ENCODE results near the gene ZNF25.
"Not testable (repeated sequence)": the region's sequence is repeated elsewhere in the genome, so short reads cannot be mapped to it uniquely, and the experiment has no call there.

The ZNF25 gene

DNA sequence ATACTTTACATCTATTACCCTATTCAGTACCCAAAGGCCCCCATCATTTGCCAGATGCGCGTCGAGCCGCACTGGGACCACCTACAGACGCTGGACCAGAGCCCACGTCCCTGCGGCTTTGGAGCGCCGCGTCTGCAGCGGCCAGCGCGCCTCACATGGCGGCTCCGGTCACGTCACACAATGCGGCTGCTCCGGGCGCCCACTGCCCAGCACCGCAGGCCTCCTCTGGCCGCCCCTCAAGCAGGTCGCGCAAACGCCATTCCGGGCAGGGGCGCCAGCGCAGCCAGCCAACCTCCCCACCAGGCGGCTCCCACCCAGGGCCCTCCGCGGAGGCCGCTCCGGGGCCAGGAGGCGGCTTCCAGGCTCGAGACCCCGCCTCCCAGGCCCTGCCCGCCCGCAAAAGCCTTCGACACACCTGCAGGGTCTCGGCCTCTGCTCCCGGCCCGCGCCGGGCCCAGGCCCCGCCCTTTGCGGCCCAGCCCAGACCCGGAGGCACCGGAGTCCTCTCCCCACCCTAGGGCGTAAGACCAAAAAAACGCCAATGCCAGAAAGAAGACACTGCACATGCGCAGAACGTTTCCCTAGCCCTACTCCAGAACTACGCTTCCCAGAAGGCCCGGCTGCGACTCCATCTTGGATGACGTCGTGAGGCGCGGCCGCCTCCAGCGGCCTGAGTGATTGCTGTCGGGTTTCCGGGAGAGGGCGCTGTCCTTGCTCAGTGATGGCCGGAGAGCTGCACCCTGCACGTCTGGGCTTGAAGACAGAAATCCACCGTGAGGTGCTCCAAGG lies at the start of gene ZNF25:
ZNF25 (minus strand) TSS at position 557 of the 789 bp plus-strand sequence. CDS start 4,925 bp downstream, outside the sequence.
- DNase-seq (ENCODE audit: low spot score), result peak; percentile 99

DNA sequence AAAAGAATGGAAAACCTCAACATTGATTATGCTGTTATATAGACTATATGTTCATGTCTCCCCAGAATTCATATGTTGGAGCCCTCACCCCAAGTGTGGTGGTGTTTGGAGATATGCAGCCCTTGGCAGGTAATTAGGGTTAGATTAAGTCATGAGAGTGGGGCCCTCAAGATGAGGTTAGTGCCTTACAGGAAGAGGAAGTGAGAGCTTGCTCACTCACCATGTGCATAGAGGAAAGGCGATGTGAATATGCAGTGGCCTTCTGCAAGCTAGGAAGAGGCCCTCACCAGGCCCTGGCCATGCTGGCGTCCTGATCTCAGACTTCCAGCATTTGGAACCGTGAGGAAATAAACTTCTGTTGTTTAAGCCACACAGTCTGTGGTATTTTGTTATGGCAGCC lies 48.8 kb upstream of the ZNF25 start:
- no peak for DNase-seq (ENCODE audit: low spot score)

DNA sequence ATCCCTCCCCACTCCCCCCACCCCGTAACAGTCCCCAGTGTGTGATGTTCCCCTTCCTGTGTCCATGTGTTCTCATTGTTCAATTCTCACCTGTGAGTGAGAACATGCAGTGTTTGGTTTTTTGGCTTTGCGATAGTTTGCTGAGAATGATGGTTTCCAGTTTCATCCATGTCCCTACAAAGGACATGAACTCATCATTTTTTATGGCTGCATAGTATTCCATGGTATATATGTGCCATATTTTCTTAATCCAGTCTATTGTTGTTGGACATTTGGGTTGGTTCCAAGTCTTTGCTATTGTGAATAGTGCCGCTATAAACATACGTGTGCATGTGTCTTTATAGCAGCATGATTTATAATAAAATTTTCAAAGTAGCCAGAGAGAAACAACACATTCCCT lies 42.7 kb upstream of the ZNF25 start:
- DNase-seq (ENCODE audit: low spot score), result not testable (repeated sequence)

DNA sequence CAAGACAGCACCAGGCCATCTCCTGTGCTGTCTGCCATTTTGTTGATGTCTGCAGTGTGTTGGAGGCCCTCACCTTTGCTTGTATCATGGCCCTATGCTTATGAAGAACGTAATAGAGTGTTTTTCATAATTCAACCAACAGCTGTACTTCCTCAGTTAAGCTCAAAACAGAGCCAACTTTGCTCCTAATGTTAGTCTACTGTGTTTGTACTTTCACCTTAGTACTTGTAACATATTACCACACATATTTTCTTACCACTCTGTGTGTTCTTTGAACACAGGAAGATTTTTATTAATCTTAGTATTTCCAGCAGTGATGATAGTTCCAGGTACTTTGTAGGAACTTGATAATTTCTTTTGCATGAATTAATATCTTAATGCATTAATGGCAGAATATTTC lies 39.9 kb upstream of the ZNF25 start:
- no peak for DNase-seq (ENCODE audit: low spot score)

DNA sequence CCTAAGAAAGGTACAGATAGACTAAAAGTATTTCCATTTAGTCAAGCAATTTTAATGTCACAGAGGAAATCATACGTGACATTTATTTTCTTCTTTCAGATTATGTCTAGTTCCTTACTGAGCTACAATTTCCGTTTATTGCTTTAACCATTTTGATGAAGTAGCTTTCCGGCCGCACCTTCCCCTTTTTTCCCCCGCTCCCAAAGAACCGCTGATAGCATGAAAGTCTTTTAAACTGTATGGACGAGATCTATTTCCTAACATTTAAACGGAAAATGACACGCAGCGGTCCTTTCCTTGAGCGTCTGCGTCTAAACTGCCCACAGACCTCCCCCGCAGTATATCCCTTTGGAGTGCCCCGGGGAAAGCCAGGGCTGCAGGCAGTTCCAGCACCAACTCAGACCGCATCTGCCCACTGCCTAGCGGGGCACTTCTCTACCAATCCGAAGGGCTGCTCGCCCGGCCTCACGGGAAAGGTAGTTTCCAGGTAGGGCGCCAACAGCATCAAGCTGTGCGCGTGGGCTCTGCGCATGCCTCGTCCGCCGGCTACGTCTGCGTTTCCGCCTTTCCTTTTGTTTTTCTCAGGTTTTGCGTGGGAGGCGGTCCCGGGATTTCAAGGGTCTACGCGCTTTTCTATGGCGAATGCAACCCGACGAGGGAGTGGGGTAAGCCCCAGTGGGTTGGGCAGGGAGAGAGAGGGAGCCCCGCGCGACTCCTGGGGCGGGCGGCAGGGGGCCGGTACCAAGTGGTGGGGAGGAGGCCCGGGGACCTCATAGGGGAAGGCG lies 33.9 kb upstream of the ZNF25 start, which contains the start of gene ZNF33A:
ZNF33A (plus strand) TSS at position 557 of the 785 bp plus-strand sequence. CDS start 1,667 bp downstream, outside the sequence.
- DNase-seq (ENCODE audit: low spot score), result peak; percentile 90

DNA sequence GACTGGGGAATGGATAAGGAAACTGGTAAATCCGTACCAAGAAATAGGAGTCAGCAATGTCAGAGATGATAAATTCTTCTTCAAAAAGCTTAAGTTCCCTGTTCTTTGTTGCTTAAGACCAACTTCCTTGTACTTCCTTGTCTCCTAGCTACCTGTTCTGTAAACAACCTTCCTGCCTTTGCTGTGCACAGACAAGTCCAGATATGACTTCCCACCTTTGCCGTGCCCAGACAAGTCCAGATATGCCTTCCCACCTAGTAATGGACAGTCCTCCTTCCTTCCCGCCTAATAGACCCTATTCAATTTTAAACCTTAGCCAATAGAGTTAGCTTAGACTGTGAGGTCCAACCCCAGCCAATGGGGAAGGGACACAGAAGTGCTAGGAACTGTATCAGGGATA lies 31.5 kb upstream of the ZNF25 start:
- DNase-seq (ENCODE audit: low spot score), result no peak

DNA sequence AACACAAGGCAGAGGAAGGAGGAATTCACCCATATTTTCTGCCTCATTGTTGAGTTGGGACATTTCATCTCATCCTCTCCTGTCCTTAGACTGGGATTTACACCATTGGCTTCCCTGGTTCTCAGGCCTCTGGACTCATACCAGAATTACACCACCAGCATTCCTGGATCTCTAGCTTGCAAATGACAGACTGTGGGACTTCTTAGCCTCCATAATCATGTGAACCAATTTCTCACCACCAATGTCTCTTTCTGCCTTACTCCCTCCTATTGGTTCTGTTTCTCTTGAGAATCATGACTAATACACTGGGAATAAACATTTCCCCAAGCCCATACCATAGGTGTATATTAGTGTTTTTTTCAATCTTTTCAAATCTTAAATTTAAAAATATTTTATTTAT lies 31.1 kb upstream of the ZNF25 start:
- DNase-seq (ENCODE audit: low spot score), result no peak

DNA sequence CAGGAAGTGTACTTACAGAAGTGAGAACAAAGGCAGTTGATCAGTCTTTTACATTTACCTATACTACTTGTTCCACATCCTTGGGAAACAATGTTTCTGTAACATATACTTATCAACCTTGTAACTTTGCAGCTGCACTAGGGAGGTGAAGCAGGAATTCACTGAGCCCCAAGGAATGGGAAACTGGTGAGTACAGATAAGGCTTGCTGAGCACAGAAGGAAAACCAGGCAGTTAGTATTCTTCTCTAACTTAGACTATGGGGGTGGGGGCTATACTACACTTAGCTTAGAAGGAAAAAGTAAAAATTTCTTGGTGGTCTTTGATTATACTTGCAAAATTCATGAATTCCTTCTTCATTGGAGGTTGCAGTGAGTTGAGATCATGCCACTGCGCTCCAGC lies 27.1 kb upstream of the ZNF25 start:
- no peak for DNase-seq (ENCODE audit: low spot score)

DNA sequence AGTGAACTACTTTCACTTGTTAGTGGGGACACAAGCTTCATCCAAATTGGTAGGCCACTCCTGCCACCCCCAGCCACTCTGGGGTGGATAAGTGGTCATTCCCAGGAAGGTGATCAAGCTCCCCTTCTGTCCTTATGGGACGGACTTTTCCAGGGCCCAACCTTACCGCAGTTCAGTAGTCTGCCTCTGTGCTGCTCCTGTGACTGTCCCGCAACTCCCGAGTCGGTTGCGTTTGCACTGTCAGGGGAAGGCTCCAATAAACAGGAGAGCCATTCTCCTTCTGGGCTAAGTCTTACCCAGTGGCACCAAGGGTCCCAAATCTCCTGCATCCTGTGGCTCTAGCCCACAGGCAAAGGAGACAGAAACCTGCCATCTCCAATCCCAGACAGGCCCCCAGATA lies 26.6 kb upstream of the ZNF25 start:
- no peak for DNase-seq (ENCODE audit: low spot score)

DNA sequence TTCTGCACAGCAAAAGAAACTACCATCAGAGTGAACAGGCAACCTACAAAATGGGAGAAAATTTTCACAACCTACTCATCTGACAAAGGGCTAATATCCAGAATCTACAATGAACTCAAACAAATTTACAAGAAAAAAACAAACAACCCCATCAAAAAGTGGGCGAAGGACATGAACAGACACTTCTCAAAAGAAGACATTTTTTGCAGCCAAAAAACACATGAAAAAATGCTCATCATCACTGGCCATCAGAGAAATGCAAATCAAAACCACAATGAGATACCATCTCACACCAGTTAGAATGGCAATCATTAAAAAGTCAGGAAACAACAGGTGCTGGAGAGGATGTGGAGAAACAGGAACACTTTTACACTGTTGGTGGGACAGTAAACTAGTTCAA lies 24.0 kb upstream of the ZNF25 start:
- not testable (repeated sequence) for DNase-seq (ENCODE audit: low spot score)

DNA sequence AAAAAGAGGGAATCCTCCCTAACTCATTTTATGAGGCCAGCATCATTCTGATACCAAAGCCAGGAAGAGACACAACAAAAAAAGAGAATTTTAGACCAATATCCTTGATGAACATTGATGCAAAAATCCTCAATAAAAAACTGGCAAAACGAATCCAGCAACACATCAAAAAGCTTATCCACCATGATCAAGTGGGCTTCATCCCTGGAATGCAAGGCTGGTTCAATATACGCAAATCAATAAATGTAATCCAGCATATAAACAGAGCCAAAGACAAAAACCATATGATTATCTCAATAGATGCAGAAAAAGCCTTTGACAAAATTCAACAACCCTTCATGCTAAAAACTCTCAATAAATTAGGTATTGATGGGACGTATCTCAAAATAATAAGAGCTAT lies 22.5 kb upstream of the ZNF25 start:
- DNase-seq (ENCODE audit: low spot score), result not testable (repeated sequence)

DNA sequence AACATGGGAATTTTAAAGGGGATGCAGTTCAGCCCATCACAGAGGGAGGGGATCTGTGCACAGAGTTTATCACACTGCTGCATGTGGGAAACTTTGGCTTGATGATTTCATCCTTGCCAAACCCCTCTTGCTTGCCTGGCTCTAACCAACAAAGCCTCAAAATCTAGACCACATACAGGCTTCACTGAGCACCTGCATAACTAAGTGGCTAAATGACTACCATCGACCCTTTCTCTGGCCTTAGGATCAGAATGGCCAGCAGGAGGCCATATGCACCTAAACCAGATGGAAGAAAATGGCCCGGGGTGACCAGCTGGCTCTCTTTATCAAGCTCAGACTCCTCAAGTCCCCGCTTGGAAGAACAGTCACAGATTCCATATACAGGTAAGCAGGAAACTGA lies 15.6 kb upstream of the ZNF25 start:
- DNase-seq (ENCODE audit: low spot score), result no peak

DNA sequence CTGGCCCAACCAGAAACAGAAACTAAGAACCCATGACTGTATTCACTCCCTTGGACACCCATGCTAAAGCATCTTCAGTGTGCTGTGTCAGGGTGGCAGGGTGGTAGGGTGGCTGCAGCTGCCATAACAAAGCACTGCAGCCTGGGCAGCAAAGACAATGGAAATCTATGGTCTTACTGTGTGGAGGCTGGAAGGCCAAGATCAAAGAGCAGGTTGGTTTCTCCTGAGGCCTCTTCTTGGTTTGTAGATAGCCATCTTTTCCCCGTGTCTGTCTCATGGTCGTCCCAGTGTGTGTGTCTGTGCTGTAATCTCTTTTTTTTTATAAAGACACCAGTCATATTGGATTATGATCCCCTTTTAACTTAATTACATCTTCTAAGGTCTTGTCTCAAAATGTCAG lies 15.2 kb upstream of the ZNF25 start:
- DNase-seq (ENCODE audit: low spot score), result no peak

DNA sequence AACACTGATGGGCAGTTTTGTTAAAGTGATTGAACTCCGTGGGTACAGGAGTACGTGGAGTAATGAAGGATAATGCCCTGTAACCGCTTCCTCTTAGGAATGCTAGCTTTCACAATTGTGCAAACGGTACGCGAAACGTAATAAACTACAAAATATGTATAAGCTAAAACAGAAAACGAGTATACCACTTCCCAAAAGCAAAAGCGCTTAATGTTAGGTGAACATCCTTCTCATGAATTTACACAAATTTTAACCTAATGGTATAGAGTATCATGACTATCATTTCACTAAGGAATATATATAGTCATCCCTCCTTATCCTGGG lies 395 bp upstream of the ZNF25 start:
- no peak for DNase-seq (ENCODE audit: low spot score)

DNA sequence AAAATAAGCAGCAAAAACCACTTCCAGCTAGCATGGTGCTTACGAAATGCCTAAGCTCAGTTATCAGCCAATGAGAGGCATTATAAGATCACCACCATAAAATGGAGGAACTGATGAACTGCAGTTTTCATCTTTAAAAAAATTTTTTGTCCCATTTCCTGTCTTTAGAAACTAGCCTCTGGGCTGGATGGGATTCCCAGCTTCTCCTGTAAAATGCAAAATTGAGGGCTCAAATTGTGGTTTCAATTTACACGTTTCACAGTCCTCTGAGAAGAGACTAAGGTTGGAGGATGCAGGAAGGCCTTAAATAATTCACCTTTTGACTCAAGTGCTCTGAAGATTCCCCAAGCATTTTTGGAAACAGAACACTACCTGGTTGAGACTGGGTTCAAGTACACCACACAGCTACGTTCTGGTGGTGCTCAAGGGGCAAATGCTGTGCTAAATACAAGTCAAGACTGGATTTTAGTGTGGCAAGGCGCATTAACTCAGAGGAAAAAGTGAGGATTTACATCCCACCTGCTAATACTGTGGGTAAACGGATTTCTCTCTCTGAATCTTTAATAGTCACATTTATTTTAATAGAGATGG lies 951 bp downstream of the ZNF25 start:
- DNase-seq (ENCODE audit: low spot score), result peak; percentile 46

DNA sequence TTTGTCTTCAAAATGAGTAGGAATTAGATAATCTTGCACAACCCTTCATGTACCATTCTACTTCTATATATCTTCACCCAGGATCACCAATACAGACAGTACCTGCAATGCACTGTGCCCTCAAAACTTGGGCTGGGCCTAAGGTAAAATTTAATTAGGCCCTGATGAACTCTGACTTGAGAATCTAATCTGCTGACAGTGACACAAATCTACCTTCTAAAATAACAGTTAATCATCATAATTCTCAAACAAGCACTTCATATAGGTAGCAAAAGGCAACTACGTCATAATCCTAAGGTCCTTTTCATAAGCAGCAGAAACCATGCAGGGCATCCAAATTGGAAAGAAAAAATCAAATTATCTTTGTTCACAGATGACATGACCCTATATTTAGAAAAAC lies 4.1 kb downstream of the ZNF25 start:
- no peak for DNase-seq (ENCODE audit: low spot score)

DNA sequence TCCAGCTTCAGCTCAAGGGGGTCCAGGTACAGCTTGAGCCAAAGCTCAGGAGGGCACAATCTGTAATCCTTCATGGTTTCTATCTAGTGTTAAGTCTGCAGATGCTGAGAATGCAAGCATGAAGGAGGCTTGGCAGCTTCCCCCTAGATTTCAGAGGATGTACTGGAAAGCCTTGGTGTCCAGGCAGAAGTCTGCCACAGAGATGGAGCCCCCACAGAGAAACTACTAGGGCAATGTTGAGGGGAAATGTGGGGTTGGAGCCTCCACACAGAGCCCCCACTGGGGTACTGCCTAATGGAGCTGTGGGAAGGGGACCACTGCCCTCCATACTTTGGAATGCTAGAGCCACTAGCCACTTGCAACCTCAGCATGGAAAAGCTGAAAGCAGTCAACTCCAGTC lies 11.4 kb downstream of the ZNF25 start:
- no peak for DNase-seq (ENCODE audit: low spot score)

DNA sequence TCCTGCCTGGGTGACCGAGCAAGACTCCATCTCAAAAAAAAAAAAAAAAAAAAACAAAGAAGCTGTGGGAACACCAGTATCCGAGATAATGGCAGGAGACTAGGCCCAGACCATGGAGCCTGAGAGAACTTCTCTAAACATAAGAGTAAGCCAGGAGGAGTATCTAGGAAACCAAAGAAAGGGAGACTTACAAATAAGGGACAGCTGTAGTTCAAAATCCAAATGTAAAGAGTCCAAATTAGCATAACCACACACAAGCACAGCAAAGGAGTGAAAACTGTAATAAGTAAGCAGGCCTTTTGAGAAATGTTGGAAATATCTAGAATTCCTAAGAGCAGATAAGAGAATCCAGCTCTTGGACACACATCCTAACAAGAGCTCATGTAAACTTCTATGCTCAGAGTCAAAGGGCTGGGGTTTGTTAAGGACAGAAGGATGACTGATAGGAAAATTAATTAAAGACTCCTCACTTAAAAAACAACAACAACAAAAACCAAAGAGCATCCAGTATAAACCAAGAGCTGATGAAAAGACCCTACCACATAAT lies 15.8 kb downstream of the ZNF25 start:
- no peak for DNase-seq (ENCODE audit: low spot score)

DNA sequence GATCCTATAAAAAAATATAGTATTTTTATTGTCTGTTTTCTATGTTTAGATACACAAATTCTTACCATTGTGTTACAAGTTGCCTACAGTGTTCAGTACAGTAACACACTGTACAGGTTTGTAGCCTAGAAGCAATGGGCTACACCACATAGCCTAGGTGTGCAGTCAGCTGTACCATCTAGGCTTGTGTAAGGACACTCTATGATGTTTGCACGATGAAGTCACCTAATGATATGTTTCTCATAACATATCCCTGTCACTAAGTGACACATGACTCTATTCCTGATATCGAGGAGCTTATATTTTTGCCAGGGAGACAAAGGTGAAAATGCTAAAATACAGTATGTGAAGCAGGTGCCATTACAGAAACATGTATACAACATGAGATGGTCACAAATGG lies 18.6 kb downstream of the ZNF25 start:
- DNase-seq (ENCODE audit: low spot score), result no peak

DNA sequence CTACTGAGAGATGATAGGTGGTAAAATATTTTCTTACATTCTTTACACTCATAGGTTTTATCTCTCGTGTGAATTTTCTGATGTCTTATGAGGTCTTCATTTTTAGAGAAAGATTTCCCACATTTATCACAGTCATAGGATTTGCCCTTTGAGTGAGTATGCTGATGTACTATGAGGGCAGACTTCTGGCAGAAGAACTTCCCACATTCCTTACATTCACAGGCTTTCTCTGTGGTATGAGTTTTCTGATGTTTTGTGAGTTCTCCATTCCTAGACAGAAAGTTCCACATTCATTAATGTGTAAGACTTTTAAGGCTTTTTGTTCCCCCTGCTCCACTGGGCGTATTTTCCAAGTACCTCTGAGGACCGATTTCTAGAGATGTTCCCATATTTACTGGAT lies 23.5 kb downstream of the ZNF25 start:
- no peak for DNase-seq (ENCODE audit: low spot score)

DNA sequence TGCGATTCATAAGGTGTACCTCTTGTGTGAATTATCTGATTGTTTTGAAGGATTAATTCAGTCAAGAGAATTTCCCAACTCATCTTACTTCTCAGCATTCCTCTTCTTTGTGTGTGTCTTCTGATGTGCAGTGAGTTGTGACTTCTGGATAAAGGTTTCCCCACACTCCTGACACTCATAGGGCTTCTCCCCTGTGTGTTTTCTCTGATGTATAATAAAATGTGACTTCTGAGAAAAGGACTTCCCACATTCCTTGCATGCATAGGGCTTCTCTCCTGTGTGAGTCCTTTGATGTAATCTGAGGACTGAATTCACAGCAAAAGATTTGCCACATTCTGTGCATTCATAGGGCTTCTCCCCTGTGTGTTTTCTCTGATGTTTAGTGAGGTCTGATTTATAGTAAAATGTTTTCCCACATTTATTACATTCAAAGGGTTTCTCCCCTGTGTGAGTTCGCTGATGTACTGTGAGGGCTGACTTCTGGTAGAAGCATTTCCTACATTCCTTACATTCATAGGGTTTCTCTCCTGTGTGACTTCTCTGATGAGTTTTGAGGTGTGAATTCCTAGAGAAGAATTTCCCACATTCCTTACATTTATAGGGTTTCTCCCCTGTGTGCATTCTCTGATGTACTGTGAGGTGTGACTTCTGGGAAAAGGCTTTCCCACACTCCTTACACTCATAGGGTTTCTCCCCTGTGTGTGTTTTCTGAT lies 24.2 kb downstream of the ZNF25 start:
- DNase-seq (ENCODE audit: low spot score), result no peak

DNA sequence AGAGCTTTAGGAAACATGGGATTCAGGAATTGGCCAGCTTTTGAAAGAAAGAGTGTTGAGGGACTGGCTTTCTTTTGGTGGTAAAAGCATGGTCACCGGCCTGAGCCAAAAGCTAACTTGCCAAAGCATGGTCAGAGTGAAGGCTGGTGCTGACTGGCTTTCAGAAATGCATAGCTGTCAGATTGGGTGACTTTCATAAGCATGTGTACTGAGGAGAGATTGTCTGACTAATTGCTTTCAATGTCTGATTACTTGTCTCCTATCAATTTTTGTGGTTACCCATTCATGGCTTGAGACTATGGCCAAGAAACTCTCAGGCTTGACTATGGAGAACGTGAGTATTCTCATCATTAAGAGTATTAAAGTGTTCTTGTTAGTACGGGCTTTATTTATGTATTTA lies 28.2 kb downstream of the ZNF25 start:
- DNase-seq (ENCODE audit: low spot score), result no peak

Measured in pons (tissue), 1 donor.